PC-3 (cell line): Measurements from ENCODE around the gene FYN. TPM values are rescaled to one million over a fixed set of nuclear protein-coding genes. Genes with fewer than 3 reads are reported as not detected.
"Not testable (repeated sequence)": the region's sequence is repeated elsewhere in the genome, so short reads cannot be mapped to it uniquely, and the experiment has no call there.

Experiments used
- ATAC-seq: fragments of 200-7000 bp; cut with Tn5 transposase; 2 replicates; pipeline ENCODE4 v1.9.1; 2020; ENCODE audit warnings: mild to moderate bottlenecking, moderate library complexity
- BruUV-seq: library from RNA; stranded (reverse); fragments of 400-500 nt; replicated peaks from 2 replicates; lab custom pipeline; 2021; lab: Mats Ljungman, UMichigan
- CTCF ChIA-PET: fragments of 300-600 bp; sonication (Branson Sonifier 250); formaldehyde crosslinking; loops from one replicate; lab custom pipeline; 2022; ENCODE audit warnings: antibody characterized with exemption; lab: Charles Lee
- POLR2A ChIA-PET: fragments of 300-600 bp; sonication (Branson Sonifier 250); formaldehyde crosslinking; loops from one replicate; lab custom pipeline; 2022; ENCODE audit warnings: antibody characterized with exemption; ENCODE audit not compliant: unreplicated experiment; lab: Charles Lee
- DNase-seq: peaks from one replicate; pipeline ENCODE4 v3.0.0-alpha.2; 2015
- H2AFZ ChIP-seq: fragments of 300-600 bp; sonication (generic); 2 replicates; pipeline ENCODE4 v1.6.0; 2016; ENCODE audit warnings: antibody characterized with exemption, low read length
- H3F3A ChIP-seq: fragments of 300-600 bp; sonication (generic); one replicate; pipeline ENCODE4 v1.6.0; 2017; ENCODE audit warnings: antibody characterized with exemption, low read length, control low read depth, mild to moderate bottlenecking; ENCODE audit not compliant: unreplicated experiment
- H3K27ac ChIP-seq: fragments of 300-600 bp; sonication (generic); 2 replicates; pipeline ENCODE4 v1.5.1; 2016; ENCODE audit warnings: mild to moderate bottlenecking, low read length
- H3K27me3 ChIP-seq: fragments of 300-600 bp; sonication (generic); 2 replicates; pipeline ENCODE4 v1.6.1; 2016; ENCODE audit warnings: low read length, mixed read lengths
- H3K36me3 ChIP-seq: fragments of 300-600 bp; sonication (generic); 2 replicates; pipeline ENCODE4 v1.6.1; 2016; ENCODE audit warnings: low read depth, mixed run types, low read length, mixed read lengths
- H3K4me1 ChIP-seq: fragments of 300-600 bp; sonication (generic); 2 replicates; pipeline ENCODE4 v1.5.1; 2016; ENCODE audit warnings: low read length; ENCODE audit not compliant: insufficient read depth
- H3K4me2 ChIP-seq: fragments of 300-600 bp; sonication (generic); 2 replicates; pipeline ENCODE4 v1.6.0; 2016; ENCODE audit warnings: low read length
- H3K4me3 ChIP-seq: fragments of 300-600 bp; sonication (generic); 2 replicates; pipeline ENCODE4 v1.5.1; 2016; ENCODE audit warnings: mild to moderate bottlenecking, low read length, mixed read lengths
- H3K79me2 ChIP-seq: fragments of 300-600 bp; sonication (generic); 2 replicates; pipeline ENCODE4 v1.6.1; 2017; ENCODE audit warnings: low read length, mixed read lengths
- H3K9ac ChIP-seq: fragments of 300-600 bp; sonication (generic); 2 replicates; pipeline ENCODE4 v1.6.0; 2016; ENCODE audit warnings: mild to moderate bottlenecking, low read length
- H3K9me2 ChIP-seq: fragments of 300-600 bp; sonication (generic); replicated peaks from 2 replicates; pipeline ENCODE4 v1.6.1; 2016; ENCODE audit warnings: mixed run types, low read length, mixed read lengths
- H3K9me3 ChIP-seq: fragments of 300-600 bp; sonication (generic); 2 replicates; pipeline ENCODE4 v1.6.1; 2016; ENCODE audit warnings: low read length, mixed read lengths
- H4K20me1 ChIP-seq: fragments of 300-600 bp; sonication (generic); 2 replicates; pipeline ENCODE4 v1.6.1; 2016; ENCODE audit warnings: low read length, mixed read lengths
- CTCF ChIP-seq: fragments of 300-600 bp; sonication (generic); conservative IDR thresholded peaks from 2 replicates; pipeline ENCODE4 v1.5.1; 2017; ENCODE audit warnings: antibody characterized with exemption, low read depth, mild to moderate bottlenecking, low read length
- EZH2 ChIP-seq: fragments of 300-600 bp; sonication (generic); IDR thresholded peaks from one replicate; pipeline ENCODE4 v1.6.1; 2017; ENCODE audit warnings: antibody characterized with exemption, mild to moderate bottlenecking, low read length; ENCODE audit not compliant: unreplicated experiment
- EZH2phosphoT487 ChIP-seq: fragments of 300-600 bp; sonication (generic); IDR thresholded peaks from 2 replicates; pipeline ENCODE4 v1.6.1; 2018; ENCODE audit warnings: mild to moderate bottlenecking, antibody characterized with exemption, low read length, borderline replicate concordance
- intact Hi-C: fragments of 100-400 bp; cut with micrococcal nuclease; formaldehyde crosslinking; loops from 2 replicates; pipeline ENCODE4 v1.9.0; 2023
- total RNA-seq: library from RNA; depleted of rRNA; stranded (reverse); fragments of >200 nt; gene quantifications from 2 replicates; pipeline ENCODE4 v1.2.3, GENCODE V29; 2014

FYN gene
- total RNA-seq, 1 experiment from 2014 or later, result 27.6 TPM

DNA sequence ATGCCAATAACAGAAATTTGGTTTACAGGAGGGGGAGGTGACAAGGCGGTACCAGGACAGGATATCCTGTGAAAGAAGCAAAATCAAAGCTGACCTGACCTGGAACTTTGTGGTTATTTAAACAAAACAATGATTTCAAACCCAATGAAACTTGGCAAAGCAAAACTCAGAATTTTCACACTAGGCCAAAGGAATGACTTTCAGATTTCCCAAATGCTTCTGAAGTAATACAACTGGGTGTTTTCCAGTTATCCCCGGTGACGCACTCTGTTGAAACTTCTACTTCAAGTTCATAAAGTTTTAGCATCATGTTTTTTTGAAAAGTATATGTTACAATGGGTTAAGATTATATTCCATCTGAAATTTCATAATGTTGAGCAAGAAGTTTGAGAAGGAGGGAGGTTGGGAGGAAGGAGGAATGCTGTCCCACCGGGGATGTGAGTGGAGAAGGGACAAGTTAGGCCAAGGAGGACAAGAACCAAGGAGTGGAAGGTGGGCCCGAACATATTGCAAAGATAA lies 189.4 kb downstream of the FYN start:
- Histone ChIP-seq H3K9me3 (no peaks in the 10 kb centered on the region), H4K20me1 (no peaks in the 10 kb centered on the region), H3K27ac (no peak overlapping the region), H3F3A (no peaks in the 10 kb centered on the region), H3K4me2 (no peak overlapping the region), H3K4me1 (no peaks in the 10 kb centered on the region), H3K27me3 (no peaks in the 10 kb centered on the region), H3K4me3 (no peak overlapping the region), H2AFZ (no peak overlapping the region), H3K9me2 (no peaks in the 10 kb centered on the region), H3K79me2 (no peaks in the 10 kb centered on the region), H3K9ac (no peak overlapping the region), H3K36me3 (no peaks in the 10 kb centered on the region)
- ATAC-seq (no peak), DNase-seq (no peak)
- intact Hi-C loops, result no loop called here
- BruUV-seq, result no TSS peak
- TF ChIP-seq EZH2phosphoT487 (no peak), CTCF (no peak), EZH2 (no peak)
- CTCF ChIA-PET, result no interaction called here
- POLR2A ChIA-PET, result no interaction called here

DNA sequence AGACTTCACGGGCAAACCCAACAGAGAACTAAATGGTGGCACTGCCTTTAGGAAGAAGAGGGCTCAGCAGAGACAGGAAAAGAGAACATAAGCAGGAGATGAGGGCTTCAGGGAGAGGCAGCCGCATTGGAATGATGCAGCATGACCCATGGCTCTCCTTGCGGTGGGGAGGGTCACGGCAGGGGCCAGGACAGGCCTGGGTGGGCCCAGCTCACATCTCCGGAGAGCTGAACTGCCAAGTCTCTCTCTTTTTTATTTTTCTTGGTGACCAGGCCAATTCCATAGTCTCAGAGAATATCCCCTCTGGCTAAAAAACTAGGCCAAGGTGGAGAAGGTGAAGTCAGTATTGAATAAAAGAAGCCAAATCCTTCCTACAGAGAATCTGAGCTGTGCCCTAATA lies 190.1 kb downstream of the FYN start:
- BruUV-seq, result no TSS peak
- no peak for TF ChIP-seq EZH2
- TF ChIP-seq CTCF, result no peak
- no peak for TF ChIP-seq EZH2phosphoT487
- no peaks in the 10 kb centered on the region for H3K36me3 ChIP-seq

GRCh38 chr6:111681860-111682259 lies 191.4 kb downstream of the FYN start:
- CTCF ChIA-PET, result no interaction called here

More for the DNA sequence above, 190.1 kb downstream of the FYN start:
- CTCF ChIA-PET, result no interaction called here
- POLR2A ChIA-PET, result no interaction called here
- Histone ChIP-seq H3F3A (no peaks in the 10 kb centered on the region), H3K4me3 (no peak overlapping the region), H3K79me2 (no peaks in the 10 kb centered on the region), H3K27ac (no peak overlapping the region), H3K4me2 (no peak overlapping the region), H3K9me2 (no peaks in the 10 kb centered on the region), H3K4me1 (no peaks in the 10 kb centered on the region), H3K9me3 (no peaks in the 10 kb centered on the region), H3K9ac (no peak overlapping the region), H2AFZ (no peak overlapping the region), H3K27me3 (no peaks in the 10 kb centered on the region), H4K20me1 (no peaks in the 10 kb centered on the region)
- DNase-seq (no peak), ATAC-seq (no peak)
- intact Hi-C loops, result no loop called here

GRCh38 chr6:111680811-111681609 lies 192.2 kb downstream of the FYN start:
- H4K20me1 ChIP-seq, H3K4me1 ChIP-seq, ATAC-seq, POLR2A ChIA-PET, H3K79me2 ChIP-seq, H3F3A ChIP-seq, intact Hi-C loops, BruUV-seq, H3K4me2 ChIP-seq, H2AFZ ChIP-seq, H3K9me3 ChIP-seq, CTCF ChIA-PET, H3K27me3 ChIP-seq, H3K9ac ChIP-seq, H3K36me3 ChIP-seq, H3K27ac ChIP-seq, H3K4me3 ChIP-seq, DNase-seq, H3K9me2 ChIP-seq: not testable (repeated sequence)

More at GRCh38 chr6:111681860-111682259, 191.4 kb downstream of the FYN start:
- TF ChIP-seq EZH2phosphoT487, result no peak
- TF ChIP-seq EZH2, result no peak
- no peaks in the 10 kb centered on the region for H3K4me1 ChIP-seq
- no peaks in the 10 kb centered on the region for H4K20me1 ChIP-seq
- H3K9me3 ChIP-seq, result no peaks in the 10 kb centered on the region
- H3K4me2 ChIP-seq, result no peak overlapping the region
- no peaks in the 10 kb centered on the region for H3K9me2 ChIP-seq
- H3K79me2 ChIP-seq, result no peaks in the 10 kb centered on the region
- no peak overlapping the region for H3K9ac ChIP-seq
- H3K27me3 ChIP-seq, result no peaks in the 10 kb centered on the region
- no peak overlapping the region for H3K27ac ChIP-seq
- intact Hi-C loops, result no loop called here
- DNase-seq (no peak), ATAC-seq (no peak)
- POLR2A ChIA-PET, result no interaction called here
- H3K4me3 ChIP-seq, result no peak overlapping the region
- no TSS peak for BruUV-seq
- H2AFZ ChIP-seq, result no peak overlapping the region
- no peaks in the 10 kb centered on the region for H3F3A ChIP-seq
- no peaks in the 10 kb centered on the region for H3K36me3 ChIP-seq
